DMS 273 treated with DMSO at 0.1 percent for 48 hours (cell line): ENCODE measurements around the gene ZNF613.
"Not testable (repeated sequence)": the region's sequence is repeated elsewhere in the genome, so short reads cannot be mapped to it uniquely, and the experiment has no call there.

Experiments
- DNase-seq: peaks from one replicate; lab custom pipeline; 2025; lab: John Stamatoyannopoulos, UW

The ZNF613 gene

GRCh38 chr19:51944798-51945552, 17.7 kb downstream of the ZNF613 start:
- no peak for DNase-seq

- DNase-seq: no peak
These were observed 19.3 kb downstream of the ZNF613 start for GRCh38 chr19:51946602-51947001.

DNA sequence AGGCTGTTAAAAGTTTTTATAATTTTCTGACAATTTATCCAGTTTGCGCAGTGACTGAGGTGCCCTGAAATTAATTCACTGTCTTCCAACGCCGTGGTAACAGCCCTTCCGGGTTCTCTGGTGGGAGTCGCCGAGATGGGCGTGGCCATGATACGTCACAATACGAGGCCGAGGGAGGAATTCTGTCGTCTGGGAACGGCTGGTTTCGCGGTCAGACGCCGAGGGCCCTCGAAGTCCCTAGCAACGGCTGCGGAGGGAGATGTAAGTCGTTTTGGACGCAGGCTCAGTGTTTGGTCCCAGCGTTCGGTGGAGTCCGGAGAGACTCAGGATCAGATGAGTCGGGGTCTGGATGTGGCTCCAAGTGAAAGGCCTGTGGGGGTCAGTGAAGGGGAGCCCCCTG, 21.7 kb downstream of the ZNF613 start:
- no peak for DNase-seq

- DNase-seq: not testable (repeated sequence)
These were observed 30.6 kb downstream of the ZNF613 start for GRCh38 chr19:51957846-51958245.

DNA sequence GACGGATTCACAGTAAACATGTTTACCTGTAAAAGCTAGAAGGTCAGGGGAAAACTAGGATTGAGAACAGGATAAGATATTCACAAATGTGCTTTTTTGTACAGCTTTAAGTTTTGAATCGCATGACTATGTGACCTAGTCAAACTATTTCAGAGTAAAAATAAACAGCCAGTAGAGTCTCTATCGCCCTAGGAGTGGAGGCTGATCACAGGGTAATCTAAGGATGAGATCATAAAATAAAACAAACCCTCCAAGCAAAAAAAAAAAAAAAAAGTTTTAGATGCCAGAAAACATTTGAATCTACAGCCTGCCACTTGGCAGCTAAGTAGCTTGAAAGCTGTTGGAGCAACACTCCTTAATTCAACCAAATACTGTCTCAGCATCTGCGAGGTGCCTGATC, 32.5 kb downstream of the ZNF613 start:
- no peak for DNase-seq

DNA sequence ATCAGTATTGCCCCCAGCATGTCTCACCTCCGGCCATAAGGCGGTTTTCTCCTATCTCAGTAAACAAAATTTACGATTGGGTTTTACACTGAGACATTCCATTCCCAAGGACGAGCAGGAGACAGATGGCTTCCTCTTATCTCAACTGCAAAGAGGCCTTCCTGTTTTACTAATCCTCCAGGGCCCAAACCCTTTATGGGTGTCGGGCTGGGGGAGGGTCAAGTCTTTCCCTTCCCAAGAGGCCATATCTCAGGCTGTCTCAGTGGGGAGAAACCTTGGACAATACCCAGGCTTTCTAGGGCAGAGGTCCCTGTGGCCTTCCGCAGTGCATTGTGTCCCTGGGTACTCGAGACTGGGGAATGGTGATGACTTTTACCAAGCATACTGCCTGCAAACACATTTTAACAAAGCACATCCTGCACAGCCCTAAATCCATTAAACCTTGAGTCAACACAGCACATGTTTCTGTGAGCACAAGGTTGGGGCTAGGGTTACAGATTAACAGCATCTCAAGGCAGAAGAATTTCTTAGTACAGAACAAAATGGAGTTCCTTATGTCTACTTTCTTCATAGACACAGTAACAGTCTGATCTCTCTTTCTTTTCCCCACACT, 33.5 kb downstream of the ZNF613 start:
- DNase-seq: not testable (repeated sequence)

- DNase-seq: no peak
These were observed 38.3 kb downstream of the ZNF613 start for GRCh38 chr19:51965583-51965982.

DNA sequence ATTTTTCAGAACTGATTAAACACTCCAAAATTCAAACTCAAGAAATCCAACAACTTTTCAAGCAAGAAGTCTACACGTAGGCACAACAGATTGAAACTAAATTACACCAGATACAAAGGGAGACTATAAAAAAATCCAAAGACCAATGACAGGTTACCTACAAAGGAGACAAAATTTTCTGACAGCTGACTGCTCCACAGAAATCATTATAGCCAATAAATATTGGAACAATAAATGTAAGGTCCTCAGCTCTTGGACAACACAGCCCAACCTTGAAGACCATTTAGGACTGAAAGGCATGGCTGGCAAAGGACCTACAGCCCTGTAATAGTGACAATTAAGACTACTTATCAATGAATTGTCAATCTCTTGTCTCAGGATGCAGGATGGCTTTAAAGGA, 43.4 kb downstream of the ZNF613 start:
- no peak for DNase-seq

DNA sequence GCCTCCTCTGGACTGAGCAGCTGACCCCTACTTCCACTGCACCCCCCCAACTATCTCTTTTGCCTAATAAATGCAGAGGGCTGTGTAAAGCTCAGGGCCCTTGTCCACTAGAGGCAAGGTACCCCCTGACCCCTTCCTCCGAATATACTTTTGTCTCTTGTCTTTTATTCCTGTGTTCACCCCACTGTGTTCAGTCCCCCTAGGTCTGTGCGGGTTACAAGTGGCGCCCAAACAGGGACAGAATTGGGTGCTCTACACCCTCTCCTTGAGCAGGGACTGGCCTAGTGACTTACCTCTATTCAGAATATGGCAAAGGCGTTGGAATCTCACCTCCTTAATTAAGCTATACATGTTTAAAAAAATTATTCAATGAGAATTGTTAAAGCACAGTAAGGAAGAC, 44.4 kb downstream of the ZNF613 start:
- no peak for DNase-seq

DNA sequence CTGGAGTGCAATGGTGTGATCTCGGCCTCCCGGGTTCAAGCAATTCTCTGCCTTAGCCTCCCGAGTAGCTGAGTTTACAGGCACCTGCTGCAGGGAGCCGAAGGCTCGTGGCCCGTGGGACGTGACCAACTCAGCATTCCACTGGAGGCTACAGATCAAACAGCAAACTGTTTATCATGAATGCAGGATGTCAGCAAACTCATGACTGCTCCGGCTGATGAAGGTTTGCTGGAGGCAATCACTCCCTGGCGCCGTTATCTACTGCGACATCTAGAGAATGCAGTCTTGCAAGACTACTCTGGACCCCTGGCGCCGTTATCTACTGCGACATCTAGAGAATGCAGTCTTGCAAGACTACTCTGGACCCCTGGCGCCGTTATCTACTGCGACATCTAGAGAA, 48.5 kb downstream of the ZNF613 start:
- not testable (repeated sequence) for DNase-seq

- no peak for DNase-seq
These were observed 49.6 kb downstream of the ZNF613 start for GRCh38 chr19:51976852-51977251.

- no peak for DNase-seq
These were observed 50.1 kb downstream of the ZNF613 start for GRCh38 chr19:51977346-51977745.

GRCh38 chr19:51978882-51979281, 51.6 kb downstream of the ZNF613 start:
- DNase-seq: no peak

DNA sequence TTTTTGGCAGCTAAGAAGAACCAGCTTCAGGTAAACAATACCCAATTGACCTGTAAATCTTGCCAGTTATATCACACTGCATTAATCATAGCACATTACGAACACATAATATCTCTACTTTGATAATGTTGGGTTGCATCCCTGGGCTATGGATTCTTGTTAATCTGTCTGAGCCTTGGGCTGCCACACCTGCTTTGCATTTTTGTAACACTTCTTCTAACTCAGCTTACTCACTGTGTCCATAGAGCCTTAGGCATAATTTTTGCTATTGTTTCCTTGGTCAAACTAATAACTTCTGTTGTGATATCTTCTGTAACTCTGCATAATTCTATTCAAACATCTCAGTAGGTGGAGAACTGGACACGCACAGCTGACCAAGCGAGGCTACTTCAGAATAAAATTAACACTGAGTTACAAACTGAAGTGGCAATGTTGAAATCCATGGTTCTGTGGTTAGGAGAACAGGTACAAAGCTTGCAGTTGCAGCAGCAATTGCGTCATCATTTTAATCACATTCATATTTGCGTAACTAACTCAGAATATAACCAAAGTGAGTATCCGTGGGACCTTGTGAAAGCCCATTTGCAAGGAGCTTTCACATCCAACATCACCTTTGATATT, 53.0 kb downstream of the ZNF613 start:
- DNase-seq: no peak

- DNase-seq: not testable (repeated sequence)
These were observed 53.7 kb downstream of the ZNF613 start for GRCh38 chr19:51980926-51981325.

DNA sequence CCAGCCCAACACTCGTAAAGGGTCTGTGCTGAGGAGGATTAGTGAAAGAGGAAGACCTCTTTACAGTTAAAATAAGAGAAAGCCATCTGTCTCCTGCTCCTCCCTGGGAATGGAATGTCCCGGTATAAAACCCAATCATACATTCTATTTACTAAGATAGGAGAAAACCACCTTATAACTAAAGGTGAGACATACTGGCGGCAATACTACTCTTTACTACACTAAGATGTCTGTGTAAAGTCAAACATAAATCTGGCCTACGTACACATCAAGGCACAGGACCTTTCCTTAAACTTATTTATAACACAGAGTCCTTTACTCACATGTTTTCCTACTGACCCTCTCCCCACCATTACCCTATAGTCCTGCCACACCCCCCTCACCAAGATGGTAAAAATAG, 56.1 kb downstream of the ZNF613 start:
- DNase-seq: no peak

- DNase-seq: peak; percentile 83
These were observed 59.3 kb downstream of the ZNF613 start, which contains the start of gene ZNF350 for GRCh38 chr19:51986309-51987291. Gene ZNF350 (minus strand): TSS chr19:51986840. CDS start chr19:51974360, 12,480 bp downstream.

DNA sequence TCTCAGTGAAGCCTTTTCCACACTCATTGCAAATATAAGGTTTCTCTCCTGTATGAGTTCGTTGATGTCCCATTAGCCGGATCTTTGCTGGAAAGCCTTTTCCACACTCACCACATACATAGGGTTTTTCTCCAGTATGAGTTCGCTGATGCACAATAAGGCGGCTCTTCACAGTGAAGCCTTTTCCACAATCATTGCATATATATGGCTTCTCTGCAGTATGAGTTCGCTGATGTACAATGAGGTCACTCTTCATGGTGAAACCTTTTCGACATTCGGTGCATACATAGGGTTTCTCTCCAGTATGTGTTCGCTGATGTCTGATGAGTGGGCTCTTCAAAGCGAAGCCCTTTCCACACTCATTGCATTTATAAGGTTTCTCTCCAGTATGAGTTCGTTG, 66.2 kb downstream of the ZNF613 start:
- no peak for DNase-seq

DNA sequence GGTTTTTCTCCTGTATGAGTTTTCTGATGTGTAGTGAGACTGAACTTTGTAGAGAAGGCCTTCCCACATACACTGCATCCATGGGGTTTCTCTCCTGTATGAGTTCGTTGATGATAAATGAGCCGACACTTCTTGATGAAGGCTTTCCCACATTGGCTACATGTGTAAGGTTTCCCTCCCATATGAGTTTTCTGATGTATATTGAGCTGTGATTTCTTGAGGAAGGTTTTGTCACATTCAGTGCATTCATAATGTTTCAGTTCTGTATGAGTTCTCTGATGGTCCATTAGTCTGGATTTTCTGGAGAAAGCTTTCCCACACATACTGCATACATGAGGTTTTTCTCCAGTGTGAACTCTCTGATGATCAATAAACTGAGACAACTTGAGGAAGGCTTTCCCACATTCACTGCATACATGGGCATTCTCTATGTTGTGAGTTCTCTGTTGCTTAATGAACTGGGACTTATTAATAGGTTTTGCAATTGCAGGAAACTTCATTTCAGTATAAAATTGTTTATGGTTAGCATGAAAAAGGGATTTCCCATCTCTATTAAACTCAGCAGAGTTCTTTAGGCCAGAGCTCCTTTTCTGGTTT, 66.9 kb downstream of the ZNF613 start:
- no peak for DNase-seq
